ENCODE results near the gene FGFBP1.

The FGFBP1 gene

GRCh38 chr4:15912236-15912635, 26.3 kb downstream of the FGFBP1 start:
- no peak for DNase-seq (ENCODE audit: low spot score)

GRCh38 chr4:15910155-15910940, 28.2 kb downstream of the FGFBP1 start:
- DNase-seq (ENCODE audit: low spot score) = no peak

- no peak for DNase-seq (ENCODE audit: low spot score)
Observed at GRCh38 chr4:15907430-15907829, 31.1 kb downstream of the FGFBP1 start.

- DNase-seq (ENCODE audit: low spot score) = peak; percentile 52
Observed at GRCh38 chr4:15906020-15906443, 32.5 kb downstream of the FGFBP1 start.

GRCh38 chr4:15902746-15903145, 35.8 kb downstream of the FGFBP1 start:
- DNase-seq (ENCODE audit: low spot score) = no peak

GRCh38 chr4:15901998-15902397, 36.5 kb downstream of the FGFBP1 start:
- DNase-seq (ENCODE audit: low spot score) = no peak

- DNase-seq (ENCODE audit: low spot score) = no peak
Observed at GRCh38 chr4:15901007-15901406, 37.5 kb downstream of the FGFBP1 start.

GRCh38 chr4:15899511-15899910, 39.0 kb downstream of the FGFBP1 start:
- no peak for DNase-seq (ENCODE audit: low spot score)

GRCh38 chr4:15898902-15899301, 39.6 kb downstream of the FGFBP1 start:
- no peak for DNase-seq (ENCODE audit: low spot score)

GRCh38 chr4:15897577-15897976, 41.0 kb downstream of the FGFBP1 start:
- no peak for DNase-seq (ENCODE audit: low spot score)

GRCh38 chr4:15894921-15895916, 43.3 kb downstream of the FGFBP1 start:
- no peak for DNase-seq (ENCODE audit: low spot score)

GRCh38 chr4:15894393-15894792, 44.1 kb downstream of the FGFBP1 start:
- no peak for DNase-seq (ENCODE audit: low spot score)

GRCh38 chr4:15893962-15894361, 44.6 kb downstream of the FGFBP1 start:
- no peak for DNase-seq (ENCODE audit: low spot score)

- DNase-seq (ENCODE audit: low spot score) = peak; percentile 30
Observed at GRCh38 chr4:15891312-15891711, 47.2 kb downstream of the FGFBP1 start.

- DNase-seq (ENCODE audit: low spot score) = no peak
Observed at GRCh38 chr4:15890246-15890829, 48.2 kb downstream of the FGFBP1 start.

GRCh38 chr4:15888515-15888914, 50.0 kb downstream of the FGFBP1 start:
- no peak for DNase-seq (ENCODE audit: low spot score)

Measured in germinal center (tissue), 1 donor.